GM08714 (cell line): ENCODE results near the gene TLNRD1.
"Not testable (repeated sequence)": the region's sequence is repeated elsewhere in the genome, so short reads cannot be mapped to it uniquely, and the experiment has no call there.

Experiments used
- H3K4me3 ChIP-seq: fragments of 200-500 bp; sonication (Bioruptor generic); 2 replicates; pipeline ENCODE4 v1.5.1; 2014; ENCODE audit warnings: mild to moderate bottlenecking, low read length, inconsistent platforms
- ZNF274 ChIP-seq: IDR thresholded peaks from 2 replicates; pipeline ENCODE4 v1.6.1; 2012; ENCODE audit warnings: mild to moderate bottlenecking, low read depth, low read length

The TLNRD1 gene

GRCh38 chr15:81000624-81001151 is at the start of gene TLNRD1:
Gene TLNRD1, plus strand, starts transcription at chr15:81000923. Its CDS starts 1,349 bp downstream, at chr15:81002272.
- peak within 1 kb of the TSS; percentile 91 for H3K4me3 ChIP-seq
- no peak for TF ChIP-seq ZNF274

GRCh38 chr15:80951941-80952340 is 48.8 kb upstream of the TLNRD1 start:
- no peak for TF ChIP-seq ZNF274
- H3K4me3 ChIP-seq, result no peak overlapping the region

- no peak for TF ChIP-seq ZNF274
- H3K4me3 ChIP-seq, result no peak overlapping the region
Measured at GRCh38 chr15:80953001-80953952, 47.4 kb upstream of the TLNRD1 start.

- H3K4me3 ChIP-seq, result no peak overlapping the region
- TF ChIP-seq ZNF274, result no peak
Measured at GRCh38 chr15:80953953-80954778, 46.6 kb upstream of the TLNRD1 start.

GRCh38 chr15:80955571-80956452 is 44.9 kb upstream of the TLNRD1 start:
- not testable (repeated sequence) for H3K4me3 ChIP-seq

GRCh38 chr15:80957556-80957955 is 43.2 kb upstream of the TLNRD1 start:
- H3K4me3 ChIP-seq, result no peak overlapping the region
- no peak for TF ChIP-seq ZNF274

GRCh38 chr15:80957976-80958375 is 42.7 kb upstream of the TLNRD1 start:
- no peak overlapping the region for H3K4me3 ChIP-seq
- TF ChIP-seq ZNF274, result no peak

GRCh38 chr15:80958818-80959495 is 41.8 kb upstream of the TLNRD1 start:
- TF ChIP-seq ZNF274, result no peak
- no peak overlapping the region for H3K4me3 ChIP-seq

- not testable (repeated sequence) for H3K4me3 ChIP-seq
Measured at GRCh38 chr15:80965454-80965853, 35.3 kb upstream of the TLNRD1 start.

- no peak for TF ChIP-seq ZNF274
- H3K4me3 ChIP-seq, result no peak overlapping the region
Measured at GRCh38 chr15:80966431-80967197, 34.1 kb upstream of the TLNRD1 start.

GRCh38 chr15:80967451-80967850 is 33.3 kb upstream of the TLNRD1 start:
- no peak for TF ChIP-seq ZNF274
- H3K4me3 ChIP-seq, result no peak overlapping the region

- no peak for TF ChIP-seq ZNF274
- no peak overlapping the region for H3K4me3 ChIP-seq
Measured at GRCh38 chr15:80967991-80968510, 32.7 kb upstream of the TLNRD1 start.
